SK-N-SH treated with all-trans-retinoic acid at 6 μM for 48 hours (cell line): ENCODE data around the gene PPP2R5A.

Experiments used
- ARNTL ChIP-seq: fragments of 450-650 bp; formaldehyde crosslinking; IDR thresholded peaks from 2 replicates; pipeline ENCODE4 v1.5.0; 2020; ENCODE audit warnings: low read depth, mild to moderate bottlenecking, moderate library complexity, borderline replicate concordance
- ESRRG ChIP-seq: fragments of 250-450 bp; sonication (Bioruptor Pico); IDR thresholded peaks from 2 replicates; pipeline ENCODE4 v1.6.1; 2021; ENCODE audit warnings: mild to moderate bottlenecking
- GLIS3 ChIP-seq: fragments of 250-450 bp; sonication (Bioruptor Pico); IDR thresholded peaks from 2 replicates; pipeline ENCODE4 v1.5.0; 2020; ENCODE audit warnings: mild to moderate bottlenecking, moderate library complexity
- ISL1 ChIP-seq: fragments of 250-450 bp; sonication (Bioruptor Pico); IDR thresholded peaks from 2 replicates; pipeline ENCODE4 v2.1.2; 2022; ENCODE audit warnings: mild to moderate bottlenecking, moderate library complexity
- OSR1 ChIP-seq: fragments of 250-450 bp; sonication (Bioruptor Pico); IDR thresholded peaks from 2 replicates; pipeline ENCODE4 v1.8.0; 2022; ENCODE audit warnings: moderate library complexity, mild to moderate bottlenecking, inconsistent platforms
- RARB ChIP-seq: fragments of 250-450 bp; sonication (Bioruptor Pico); IDR thresholded peaks from 2 replicates; pipeline ENCODE4 v1.8.0; 2021; ENCODE audit warnings: mild to moderate bottlenecking, moderate library complexity
- SNAI2 ChIP-seq: fragments of 250-450 bp; sonication (Bioruptor Pico); IDR thresholded peaks from 2 replicates; pipeline ENCODE4 v1.5.0; 2020; ENCODE audit warnings: mild to moderate bottlenecking, moderate library complexity
- TOX ChIP-seq: fragments of 250-450 bp; sonication (Bioruptor Pico); IDR thresholded peaks from 2 replicates; pipeline ENCODE4 v1.8.0; 2021; ENCODE audit warnings: mild to moderate bottlenecking, moderate library complexity, borderline replicate concordance
- ZFP30 ChIP-seq: fragments of 450-650 bp; formaldehyde crosslinking; IDR thresholded peaks from 2 replicates; pipeline ENCODE4 v1.5.0; 2022; ENCODE audit warnings: mild to moderate bottlenecking, moderate library complexity
- ZNF8 ChIP-seq: fragments of 450-650 bp; formaldehyde crosslinking; IDR thresholded peaks from 2 replicates; pipeline ENCODE4 v1.5.0; 2020; ENCODE audit warnings: mild to moderate bottlenecking, moderate library complexity
- TF ChIP-seq, protein P1 (sequence below): fragments of 250-450 bp; sonication (Bioruptor Pico); IDR thresholded peaks from 2 replicates; pipeline ENCODE4 v1.8.0; 2020; ENCODE audit warnings: mild to moderate bottlenecking, moderate library complexity, borderline replicate concordance
- TF ChIP-seq, protein P2 (sequence below): fragments of 250-450 bp; sonication (Bioruptor Pico); IDR thresholded peaks from 2 replicates; pipeline ENCODE4 v1.8.0; 2021; ENCODE audit warnings: low read depth, mild to moderate bottlenecking, moderate library complexity, borderline replicate concordance
- TF ChIP-seq, protein P3 (sequence below): fragments of 250-450 bp; sonication (Bioruptor Pico); IDR thresholded peaks from 2 replicates; pipeline ENCODE4 v1.5.1; 2020; ENCODE audit warnings: low read depth, mild to moderate bottlenecking, moderate library complexity
- TF ChIP-seq, protein P4 (sequence below): fragments of 250-450 bp; sonication (Bioruptor Pico); IDR thresholded peaks from 2 replicates; pipeline ENCODE4 v1.5.1; 2021; ENCODE audit warnings: mild to moderate bottlenecking, moderate library complexity

DNA sequence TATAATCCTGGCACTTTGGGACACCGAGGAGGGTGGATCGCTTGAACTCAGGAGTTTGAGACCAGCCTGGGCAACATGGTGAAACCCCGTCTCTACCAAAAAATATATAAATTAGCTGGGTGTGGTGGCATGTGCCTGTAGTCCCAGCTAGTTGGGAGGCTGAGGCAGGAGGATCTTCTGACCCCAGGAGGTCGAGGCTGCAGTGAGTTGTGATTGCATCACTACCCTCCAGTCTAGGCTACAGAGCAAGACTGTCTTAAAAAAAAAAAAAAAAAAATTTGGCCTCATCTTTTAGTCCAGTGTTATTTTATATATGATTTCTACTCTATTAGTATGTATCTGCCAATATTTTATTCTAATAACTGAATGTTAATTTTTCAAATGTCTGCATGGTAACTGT is 59.7 kb downstream of the PPP2R5A start:
- TF ChIP-seq, protein P1, sequence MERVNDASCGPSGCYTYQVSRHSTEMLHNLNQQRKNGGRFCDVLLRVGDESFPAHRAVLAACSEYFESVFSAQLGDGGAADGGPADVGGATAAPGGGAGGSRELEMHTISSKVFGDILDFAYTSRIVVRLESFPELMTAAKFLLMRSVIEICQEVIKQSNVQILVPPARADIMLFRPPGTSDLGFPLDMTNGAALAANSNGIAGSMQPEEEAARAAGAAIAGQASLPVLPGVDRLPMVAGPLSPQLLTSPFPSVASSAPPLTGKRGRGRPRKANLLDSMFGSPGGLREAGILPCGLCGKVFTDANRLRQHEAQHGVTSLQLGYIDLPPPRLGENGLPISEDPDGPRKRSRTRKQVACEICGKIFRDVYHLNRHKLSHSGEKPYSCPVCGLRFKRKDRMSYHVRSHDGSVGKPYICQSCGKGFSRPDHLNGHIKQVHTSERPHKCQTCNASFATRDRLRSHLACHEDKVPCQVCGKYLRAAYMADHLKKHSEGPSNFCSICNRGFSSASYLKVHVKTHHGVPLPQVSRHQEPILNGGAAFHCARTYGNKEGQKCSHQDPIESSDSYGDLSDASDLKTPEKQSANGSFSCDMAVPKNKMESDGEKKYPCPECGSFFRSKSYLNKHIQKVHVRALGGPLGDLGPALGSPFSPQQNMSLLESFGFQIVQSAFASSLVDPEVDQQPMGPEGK (CRISPR knock-in tag) = no peak
- TF ChIP-seq RARB (no peak), TOX (CRISPR knock-in tag) (no peak), SNAI2 (CRISPR knock-in tag) (no peak), ARNTL (CRISPR knock-in tag) (no peak), GLIS3 (CRISPR knock-in tag) (no peak), ZFP30 (CRISPR knock-in tag) (no peak), ISL1 (CRISPR knock-in tag) (no peak), ZNF8 (CRISPR knock-in tag) (no peak), ESRRG (CRISPR knock-in tag) (no peak), OSR1 (no peak)
- TF ChIP-seq, protein P2, sequence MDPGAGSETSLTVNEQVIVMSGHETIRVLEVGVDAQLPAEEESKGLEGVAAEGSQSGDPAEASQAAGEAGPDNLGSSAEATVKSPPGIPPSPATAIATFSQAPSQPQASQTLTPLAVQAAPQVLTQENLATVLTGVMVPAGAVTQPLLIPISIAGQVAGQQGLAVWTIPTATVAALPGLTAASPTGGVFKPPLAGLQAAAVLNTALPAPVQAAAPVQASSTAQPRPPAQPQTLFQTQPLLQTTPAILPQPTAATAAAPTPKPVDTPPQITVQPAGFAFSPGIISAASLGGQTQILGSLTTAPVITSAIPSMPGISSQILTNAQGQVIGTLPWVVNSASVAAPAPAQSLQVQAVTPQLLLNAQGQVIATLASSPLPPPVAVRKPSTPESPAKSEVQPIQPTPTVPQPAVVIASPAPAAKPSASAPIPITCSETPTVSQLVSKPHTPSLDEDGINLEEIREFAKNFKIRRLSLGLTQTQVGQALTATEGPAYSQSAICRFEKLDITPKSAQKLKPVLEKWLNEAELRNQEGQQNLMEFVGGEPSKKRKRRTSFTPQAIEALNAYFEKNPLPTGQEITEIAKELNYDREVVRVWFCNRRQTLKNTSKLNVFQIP (CRISPR knock-in tag) = no peak
- TF ChIP-seq, protein P3, sequence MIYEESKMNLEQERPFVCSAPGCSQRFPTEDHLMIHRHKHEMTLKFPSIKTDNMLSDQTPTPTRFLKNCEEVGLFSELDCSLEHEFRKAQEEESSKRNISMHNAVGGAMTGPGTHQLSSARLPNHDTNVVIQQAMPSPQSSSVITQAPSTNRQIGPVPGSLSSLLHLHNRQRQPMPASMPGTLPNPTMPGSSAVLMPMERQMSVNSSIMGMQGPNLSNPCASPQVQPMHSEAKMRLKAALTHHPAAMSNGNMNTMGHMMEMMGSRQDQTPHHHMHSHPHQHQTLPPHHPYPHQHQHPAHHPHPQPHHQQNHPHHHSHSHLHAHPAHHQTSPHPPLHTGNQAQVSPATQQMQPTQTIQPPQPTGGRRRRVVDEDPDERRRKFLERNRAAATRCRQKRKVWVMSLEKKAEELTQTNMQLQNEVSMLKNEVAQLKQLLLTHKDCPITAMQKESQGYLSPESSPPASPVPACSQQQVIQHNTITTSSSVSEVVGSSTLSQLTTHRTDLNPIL (CRISPR knock-in tag) = no peak
- TF ChIP-seq, protein P4, sequence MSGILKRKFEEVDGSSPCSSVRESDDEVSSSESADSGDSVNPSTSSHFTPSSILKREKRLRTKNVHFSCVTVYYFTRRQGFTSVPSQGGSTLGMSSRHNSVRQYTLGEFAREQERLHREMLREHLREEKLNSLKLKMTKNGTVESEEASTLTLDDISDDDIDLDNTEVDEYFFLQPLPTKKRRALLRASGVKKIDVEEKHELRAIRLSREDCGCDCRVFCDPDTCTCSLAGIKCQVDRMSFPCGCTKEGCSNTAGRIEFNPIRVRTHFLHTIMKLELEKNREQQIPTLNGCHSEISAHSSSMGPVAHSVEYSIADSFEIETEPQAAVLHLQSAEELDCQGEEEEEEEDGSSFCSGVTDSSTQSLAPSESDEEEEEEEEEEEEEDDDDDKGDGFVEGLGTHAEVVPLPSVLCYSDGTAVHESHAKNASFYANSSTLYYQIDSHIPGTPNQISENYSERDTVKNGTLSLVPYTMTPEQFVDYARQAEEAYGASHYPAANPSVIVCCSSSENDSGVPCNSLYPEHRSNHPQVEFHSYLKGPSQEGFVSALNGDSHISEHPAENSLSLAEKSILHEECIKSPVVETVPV (CRISPR knock-in tag) = no peak
